IMR-90 (cell line): ENCODE measurements around the gene TXNDC12.
"Not testable (repeated sequence)": the region's sequence is repeated elsewhere in the genome, so short reads cannot be mapped to it uniquely, and the experiment has no call there.

Source experiments
- BHLHE40 ChIP-seq: fragments of 150-350 bp; IDR thresholded peaks from 2 replicates; pipeline ENCODE4 v1.6.1; 2016; ENCODE audit warnings: mild to moderate bottlenecking, low read depth, low read length
- CEBPB ChIP-seq: IDR thresholded peaks from 2 replicates; pipeline ENCODE4 v1.6.1; 2012; ENCODE audit warnings: low read depth, low read length, improper control_type of control experiment
- FOS ChIP-seq: fragments of 150-350 bp; IDR thresholded peaks from 2 replicates; pipeline ENCODE4 v1.6.1; 2016; ENCODE audit warnings: low read depth, low read length
- MAFK ChIP-seq: IDR thresholded peaks from 2 replicates; pipeline ENCODE4 v1.6.1; 2012; ENCODE audit warnings: low read depth, low read length, improper control_type of control experiment
- MAZ ChIP-seq: IDR thresholded peaks from 2 replicates; pipeline ENCODE4 v1.6.1; 2012; ENCODE audit warnings: low read depth, mild to moderate bottlenecking, low read length, improper control_type of control experiment, moderate library complexity, borderline replicate concordance
- MXI1 ChIP-seq: IDR thresholded peaks from 2 replicates; pipeline ENCODE4 v1.6.1; 2012; ENCODE audit warnings: low read depth, mild to moderate bottlenecking, low read length, moderate library complexity, borderline replicate concordance
- POLR2A ChIP-seq: IDR thresholded peaks from 2 replicates; pipeline ENCODE4 v1.6.1; 2012; ENCODE audit warnings: mild to moderate bottlenecking, low read depth, low read length
- RAD21 ChIP-seq: IDR thresholded peaks from 2 replicates; pipeline ENCODE4 v1.6.1; 2012; ENCODE audit warnings: low read length, improper control_type of control experiment
- RFX5 ChIP-seq: IDR thresholded peaks from 2 replicates; pipeline ENCODE4 v1.8.0; 2012; ENCODE audit warnings: low read depth, mild to moderate bottlenecking, low read length, moderate library complexity
- SMC3 ChIP-seq: fragments of 150-350 bp; IDR thresholded peaks from 2 replicates; pipeline ENCODE4 v1.6.1; 2016; ENCODE audit warnings: low read depth, mild to moderate bottlenecking, antibody characterized with exemption, low read length, moderate library complexity
- TF ChIP-seq, protein P1 (sequence below): conservative IDR thresholded peaks from 2 replicates; pipeline ENCODE4 v1.5.1; 2012; ENCODE audit warnings: mild to moderate bottlenecking, low read depth, low read length, improper control_type of control experiment
- TF ChIP-seq, protein P2 (sequence below): fragments of 150-350 bp; IDR thresholded peaks from 2 replicates; pipeline ENCODE4 v1.6.1; 2016; ENCODE audit warnings: low read depth, mild to moderate bottlenecking, low read length, moderate library complexity, borderline replicate concordance
- TF ChIP-seq, protein P3 (sequence below): fragments of 150-350 bp; IDR thresholded peaks from 2 replicates; pipeline ENCODE4 v1.6.1; 2017; ENCODE audit warnings: mild to moderate bottlenecking, antibody characterized with exemption, low read length, low read depth

DNA sequence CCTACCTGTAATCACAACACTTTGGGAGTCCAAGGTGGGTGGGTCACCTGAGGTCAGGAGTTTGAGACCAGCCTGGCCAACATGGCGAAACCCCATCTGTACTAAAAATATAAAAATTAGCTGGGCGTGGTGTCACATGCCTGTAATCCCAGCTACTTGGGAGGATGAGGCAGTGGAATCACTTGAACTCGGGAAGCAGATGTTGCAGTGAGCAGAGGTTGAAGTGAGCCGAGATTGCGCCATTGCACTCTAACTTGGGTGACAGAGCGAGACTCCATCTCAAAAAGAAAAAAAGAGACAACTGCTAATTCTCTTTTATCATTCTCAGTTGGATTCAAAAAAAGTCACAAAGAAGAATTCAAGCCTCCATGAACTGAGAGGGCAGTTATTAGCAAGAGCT lies 22.3 kb upstream of the TXNDC12 start:
- TF ChIP-seq, protein P1, sequence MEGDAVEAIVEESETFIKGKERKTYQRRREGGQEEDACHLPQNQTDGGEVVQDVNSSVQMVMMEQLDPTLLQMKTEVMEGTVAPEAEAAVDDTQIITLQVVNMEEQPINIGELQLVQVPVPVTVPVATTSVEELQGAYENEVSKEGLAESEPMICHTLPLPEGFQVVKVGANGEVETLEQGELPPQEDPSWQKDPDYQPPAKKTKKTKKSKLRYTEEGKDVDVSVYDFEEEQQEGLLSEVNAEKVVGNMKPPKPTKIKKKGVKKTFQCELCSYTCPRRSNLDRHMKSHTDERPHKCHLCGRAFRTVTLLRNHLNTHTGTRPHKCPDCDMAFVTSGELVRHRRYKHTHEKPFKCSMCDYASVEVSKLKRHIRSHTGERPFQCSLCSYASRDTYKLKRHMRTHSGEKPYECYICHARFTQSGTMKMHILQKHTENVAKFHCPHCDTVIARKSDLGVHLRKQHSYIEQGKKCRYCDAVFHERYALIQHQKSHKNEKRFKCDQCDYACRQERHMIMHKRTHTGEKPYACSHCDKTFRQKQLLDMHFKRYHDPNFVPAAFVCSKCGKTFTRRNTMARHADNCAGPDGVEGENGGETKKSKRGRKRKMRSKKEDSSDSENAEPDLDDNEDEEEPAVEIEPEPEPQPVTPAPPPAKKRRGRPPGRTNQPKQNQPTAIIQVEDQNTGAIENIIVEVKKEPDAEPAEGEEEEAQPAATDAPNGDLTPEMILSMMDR, result not testable (repeated sequence)
- TF ChIP-seq CEBPB, POLR2A, RFX5, RAD21, MAZ, MAFK, FOS, BHLHE40, MXI1, SMC3: not testable (repeated sequence)
- TF ChIP-seq, protein P2, sequence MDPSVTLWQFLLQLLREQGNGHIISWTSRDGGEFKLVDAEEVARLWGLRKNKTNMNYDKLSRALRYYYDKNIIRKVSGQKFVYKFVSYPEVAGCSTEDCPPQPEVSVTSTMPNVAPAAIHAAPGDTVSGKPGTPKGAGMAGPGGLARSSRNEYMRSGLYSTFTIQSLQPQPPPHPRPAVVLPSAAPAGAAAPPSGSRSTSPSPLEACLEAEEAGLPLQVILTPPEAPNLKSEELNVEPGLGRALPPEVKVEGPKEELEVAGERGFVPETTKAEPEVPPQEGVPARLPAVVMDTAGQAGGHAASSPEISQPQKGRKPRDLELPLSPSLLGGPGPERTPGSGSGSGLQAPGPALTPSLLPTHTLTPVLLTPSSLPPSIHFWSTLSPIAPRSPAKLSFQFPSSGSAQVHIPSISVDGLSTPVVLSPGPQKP, result not testable (repeated sequence)
- TF ChIP-seq, protein P3, sequence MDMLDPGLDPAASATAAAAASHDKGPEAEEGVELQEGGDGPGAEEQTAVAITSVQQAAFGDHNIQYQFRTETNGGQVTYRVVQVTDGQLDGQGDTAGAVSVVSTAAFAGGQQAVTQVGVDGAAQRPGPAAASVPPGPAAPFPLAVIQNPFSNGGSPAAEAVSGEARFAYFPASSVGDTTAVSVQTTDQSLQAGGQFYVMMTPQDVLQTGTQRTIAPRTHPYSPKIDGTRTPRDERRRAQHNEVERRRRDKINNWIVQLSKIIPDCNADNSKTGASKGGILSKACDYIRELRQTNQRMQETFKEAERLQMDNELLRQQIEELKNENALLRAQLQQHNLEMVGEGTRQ, result not testable (repeated sequence)
